SK-N-SH treated with all-trans-retinoic acid at 6 μM for 48 hours (cell line): ENCODE results near the gene RNASE1.
"Not testable (repeated sequence)": the region's sequence is repeated elsewhere in the genome, so short reads cannot be mapped to it uniquely, and the experiment has no call there.

Experiments
- ATAC-seq: fragments of 200-7000 bp; cut with Tn5 transposase; 3 replicates; pipeline ENCODE4 v1.9.1; 2020; ENCODE audit warnings: mild to moderate bottlenecking, moderate library complexity
- ARNTL ChIP-seq: fragments of 450-650 bp; formaldehyde crosslinking; IDR thresholded peaks from 2 replicates; pipeline ENCODE4 v1.5.0; 2020; ENCODE audit warnings: low read depth, mild to moderate bottlenecking, moderate library complexity, borderline replicate concordance
- CSRNP3 ChIP-seq: fragments of 250-450 bp; sonication (Bioruptor Pico); IDR thresholded peaks from 2 replicates; pipeline ENCODE4 v1.5.1; 2021; ENCODE audit warnings: mild to moderate bottlenecking, moderate library complexity
- ESRRG ChIP-seq: fragments of 250-450 bp; sonication (Bioruptor Pico); IDR thresholded peaks from 2 replicates; pipeline ENCODE4 v1.6.1; 2021; ENCODE audit warnings: mild to moderate bottlenecking
- ISL1 ChIP-seq: fragments of 250-450 bp; sonication (Bioruptor Pico); IDR thresholded peaks from 2 replicates; pipeline ENCODE4 v2.1.2; 2022; ENCODE audit warnings: mild to moderate bottlenecking, moderate library complexity
- OSR1 ChIP-seq: fragments of 250-450 bp; sonication (Bioruptor Pico); IDR thresholded peaks from 2 replicates; pipeline ENCODE4 v1.8.0; 2022; ENCODE audit warnings: moderate library complexity, mild to moderate bottlenecking, inconsistent platforms
- PPARA ChIP-seq: fragments of 250-450 bp; sonication (Bioruptor Pico); IDR thresholded peaks from 2 replicates; pipeline ENCODE4 v1.5.0; 2020; ENCODE audit warnings: mild to moderate bottlenecking, borderline replicate concordance
- SNAI2 ChIP-seq: fragments of 250-450 bp; sonication (Bioruptor Pico); IDR thresholded peaks from 2 replicates; pipeline ENCODE4 v1.5.0; 2020; ENCODE audit warnings: mild to moderate bottlenecking, moderate library complexity
- TOX ChIP-seq: fragments of 250-450 bp; sonication (Bioruptor Pico); IDR thresholded peaks from 2 replicates; pipeline ENCODE4 v1.8.0; 2021; ENCODE audit warnings: mild to moderate bottlenecking, moderate library complexity, borderline replicate concordance
- TSHZ2 ChIP-seq: fragments of 250-450 bp; sonication (Bioruptor Pico); IDR thresholded peaks from 2 replicates; pipeline ENCODE4 v1.5.0; 2020; ENCODE audit warnings: mild to moderate bottlenecking, moderate library complexity
- ZC3H10 ChIP-seq: fragments of 250-450 bp; sonication (Bioruptor Pico); IDR thresholded peaks from 2 replicates; pipeline ENCODE4 v1.5.1; 2021; ENCODE audit warnings: mild to moderate bottlenecking, moderate library complexity
- ZFP30 ChIP-seq: fragments of 450-650 bp; formaldehyde crosslinking; IDR thresholded peaks from 2 replicates; pipeline ENCODE4 v1.5.0; 2022; ENCODE audit warnings: mild to moderate bottlenecking, moderate library complexity
- ZNF70 ChIP-seq: fragments of 450-650 bp; formaldehyde crosslinking; IDR thresholded peaks from 2 replicates; pipeline ENCODE4 v1.5.0; 2020; ENCODE audit warnings: mild to moderate bottlenecking, moderate library complexity
- ZNF8 ChIP-seq: fragments of 450-650 bp; formaldehyde crosslinking; IDR thresholded peaks from 2 replicates; pipeline ENCODE4 v1.5.0; 2020; ENCODE audit warnings: mild to moderate bottlenecking, moderate library complexity
- TF ChIP-seq, protein P1 (sequence below): fragments of 250-450 bp; sonication (Bioruptor Pico); IDR thresholded peaks from 2 replicates; pipeline ENCODE4 v1.8.0; 2020; ENCODE audit warnings: mild to moderate bottlenecking, moderate library complexity, borderline replicate concordance
- TF ChIP-seq, protein P2 (sequence below): fragments of 250-450 bp; sonication (Bioruptor Pico); IDR thresholded peaks from 2 replicates; pipeline ENCODE4 v1.8.0; 2021; ENCODE audit warnings: low read depth, mild to moderate bottlenecking, moderate library complexity, borderline replicate concordance

The RNASE1 gene

DNA sequence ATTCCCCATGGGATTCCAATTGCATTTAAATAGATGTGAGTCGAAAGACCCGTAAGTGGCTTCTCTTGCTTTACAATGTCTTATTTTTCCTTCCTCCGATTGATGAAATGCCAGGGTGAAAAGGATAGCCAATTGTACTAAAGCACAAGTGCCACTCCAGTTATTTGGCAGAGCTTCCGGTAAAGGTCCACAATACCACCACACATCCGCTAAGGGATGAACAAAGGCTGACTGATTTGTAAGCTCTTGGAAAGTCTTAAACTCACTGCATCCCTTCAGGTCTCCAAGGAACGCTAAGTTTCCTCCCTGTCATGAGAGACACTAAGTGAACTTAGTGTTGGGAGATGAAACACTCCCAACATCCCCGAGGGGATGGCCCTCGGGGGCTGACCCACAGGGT is 21.2 kb upstream of the RNASE1 start (continued):
- TF ChIP-seq, protein P1, sequence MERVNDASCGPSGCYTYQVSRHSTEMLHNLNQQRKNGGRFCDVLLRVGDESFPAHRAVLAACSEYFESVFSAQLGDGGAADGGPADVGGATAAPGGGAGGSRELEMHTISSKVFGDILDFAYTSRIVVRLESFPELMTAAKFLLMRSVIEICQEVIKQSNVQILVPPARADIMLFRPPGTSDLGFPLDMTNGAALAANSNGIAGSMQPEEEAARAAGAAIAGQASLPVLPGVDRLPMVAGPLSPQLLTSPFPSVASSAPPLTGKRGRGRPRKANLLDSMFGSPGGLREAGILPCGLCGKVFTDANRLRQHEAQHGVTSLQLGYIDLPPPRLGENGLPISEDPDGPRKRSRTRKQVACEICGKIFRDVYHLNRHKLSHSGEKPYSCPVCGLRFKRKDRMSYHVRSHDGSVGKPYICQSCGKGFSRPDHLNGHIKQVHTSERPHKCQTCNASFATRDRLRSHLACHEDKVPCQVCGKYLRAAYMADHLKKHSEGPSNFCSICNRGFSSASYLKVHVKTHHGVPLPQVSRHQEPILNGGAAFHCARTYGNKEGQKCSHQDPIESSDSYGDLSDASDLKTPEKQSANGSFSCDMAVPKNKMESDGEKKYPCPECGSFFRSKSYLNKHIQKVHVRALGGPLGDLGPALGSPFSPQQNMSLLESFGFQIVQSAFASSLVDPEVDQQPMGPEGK = no peak
- TF ChIP-seq ZC3H10 (CRISPR knock-in tag) (no peak), PPARA (CRISPR knock-in tag) (no peak), ZNF8 (CRISPR knock-in tag) (no peak), CSRNP3 (no peak), SNAI2 (CRISPR knock-in tag) (no peak), ISL1 (CRISPR knock-in tag) (no peak)
- TF ChIP-seq, all 23 proteins: peak for 0

DNA sequence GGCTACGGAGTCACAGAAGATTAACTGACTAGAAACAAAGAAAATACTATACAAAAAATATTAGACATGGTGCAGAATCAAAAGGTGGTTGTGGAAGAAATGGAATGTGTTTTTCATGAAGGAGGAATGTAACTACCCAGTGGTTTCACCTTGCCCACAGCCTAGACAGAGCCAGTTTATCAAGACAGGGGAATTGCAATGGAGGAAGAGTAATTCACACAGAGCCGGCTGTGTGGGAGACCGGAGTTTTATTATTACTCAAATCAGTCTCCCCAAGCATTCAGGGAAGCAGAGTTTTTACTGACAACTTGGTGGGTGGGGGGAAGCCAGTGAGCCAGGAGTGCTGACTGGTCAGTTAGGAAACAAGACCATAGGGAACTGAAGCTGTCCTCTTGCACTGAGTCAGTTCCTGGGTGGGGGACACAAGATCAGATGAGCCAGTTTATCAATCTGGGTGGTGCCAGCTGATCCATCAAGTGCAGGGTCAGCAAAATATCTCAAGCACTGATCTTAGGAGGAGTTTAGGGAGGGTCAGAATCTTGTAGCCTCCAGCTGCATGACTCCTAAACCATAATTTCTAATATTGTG is 19.0 kb upstream of the RNASE1 start:
- ATAC-seq = not testable (repeated sequence)

DNA sequence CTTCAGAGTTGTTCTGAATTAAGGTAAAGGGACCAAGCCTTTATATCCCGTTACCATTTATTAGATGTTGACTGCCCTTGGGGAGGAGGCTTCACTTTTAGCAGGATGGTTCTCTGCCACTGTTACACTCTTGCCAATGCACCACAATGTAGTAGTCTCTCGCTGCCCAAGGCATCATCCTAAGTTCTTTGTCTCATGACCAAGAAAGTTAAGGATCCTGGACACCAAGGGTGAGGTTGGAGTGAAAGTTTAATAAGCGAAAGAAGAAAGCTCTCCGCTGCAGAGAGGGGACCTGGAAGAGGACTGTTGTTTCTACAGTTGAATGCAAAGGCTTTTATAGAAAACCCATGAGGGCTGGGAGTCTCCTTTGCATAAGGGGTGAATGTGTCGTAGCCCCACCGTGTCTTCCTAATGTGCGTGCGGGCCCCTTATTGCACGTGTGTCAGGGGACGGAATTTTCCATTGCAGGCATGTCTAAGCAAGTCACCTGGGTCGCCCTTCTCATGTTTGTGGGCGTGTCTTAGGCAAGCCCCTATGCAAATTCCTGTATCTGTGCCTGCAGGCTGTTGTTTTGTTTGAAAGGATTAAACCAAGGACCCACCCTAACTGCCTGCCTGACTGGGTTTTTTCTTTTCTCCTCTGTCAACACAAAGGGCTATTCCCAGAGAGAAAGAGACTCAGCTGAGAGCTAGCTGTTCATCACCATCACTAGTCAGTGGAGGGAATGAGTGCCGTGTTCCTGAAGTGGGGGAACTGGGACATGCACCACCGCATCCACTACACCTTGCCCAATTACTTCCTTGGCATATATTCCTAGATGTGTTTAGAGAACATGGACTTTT is 17.6 kb upstream of the RNASE1 start:
- ATAC-seq = no peak
- TF ChIP-seq ARNTL (no peak), OSR1 (CRISPR knock-in tag) (no peak), TSHZ2 (CRISPR knock-in tag) (no peak), ISL1 (CRISPR knock-in tag) (no peak), ZC3H10 (CRISPR knock-in tag) (no peak), TOX (no peak)
- TF ChIP-seq, protein P1 = no peak

DNA sequence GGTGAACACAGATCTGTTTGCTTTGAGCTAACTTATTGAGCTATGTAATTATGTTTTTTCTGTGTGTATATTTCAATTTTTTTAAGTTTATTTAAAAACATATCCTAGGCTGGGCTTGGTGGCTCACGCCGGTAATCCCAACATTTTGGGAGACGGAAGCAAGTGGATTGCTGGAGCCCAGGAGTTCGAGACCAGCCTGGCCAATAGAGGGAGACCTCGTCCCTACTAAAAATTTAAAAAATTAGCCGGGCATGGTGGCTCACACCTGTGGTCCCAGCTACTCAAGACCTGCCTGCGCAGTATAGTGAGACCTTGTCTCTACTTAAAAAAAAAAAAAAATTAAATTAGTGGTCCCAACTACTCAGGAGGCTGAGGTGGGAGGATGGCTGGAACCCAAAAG is 16.2 kb upstream of the RNASE1 start:
- TF ChIP-seq ZFP30 (no peak), PPARA (CRISPR knock-in tag) (no peak), SNAI2 (CRISPR knock-in tag) (no peak), ZNF70 (no peak), ESRRG (CRISPR knock-in tag) (no peak), OSR1 (CRISPR knock-in tag) (no peak), ZNF8 (CRISPR knock-in tag) (no peak), CSRNP3 (no peak)
- TF ChIP-seq, protein P2, sequence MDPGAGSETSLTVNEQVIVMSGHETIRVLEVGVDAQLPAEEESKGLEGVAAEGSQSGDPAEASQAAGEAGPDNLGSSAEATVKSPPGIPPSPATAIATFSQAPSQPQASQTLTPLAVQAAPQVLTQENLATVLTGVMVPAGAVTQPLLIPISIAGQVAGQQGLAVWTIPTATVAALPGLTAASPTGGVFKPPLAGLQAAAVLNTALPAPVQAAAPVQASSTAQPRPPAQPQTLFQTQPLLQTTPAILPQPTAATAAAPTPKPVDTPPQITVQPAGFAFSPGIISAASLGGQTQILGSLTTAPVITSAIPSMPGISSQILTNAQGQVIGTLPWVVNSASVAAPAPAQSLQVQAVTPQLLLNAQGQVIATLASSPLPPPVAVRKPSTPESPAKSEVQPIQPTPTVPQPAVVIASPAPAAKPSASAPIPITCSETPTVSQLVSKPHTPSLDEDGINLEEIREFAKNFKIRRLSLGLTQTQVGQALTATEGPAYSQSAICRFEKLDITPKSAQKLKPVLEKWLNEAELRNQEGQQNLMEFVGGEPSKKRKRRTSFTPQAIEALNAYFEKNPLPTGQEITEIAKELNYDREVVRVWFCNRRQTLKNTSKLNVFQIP (CRISPR knock-in tag) = no peak
- ATAC-seq = no peak

DNA sequence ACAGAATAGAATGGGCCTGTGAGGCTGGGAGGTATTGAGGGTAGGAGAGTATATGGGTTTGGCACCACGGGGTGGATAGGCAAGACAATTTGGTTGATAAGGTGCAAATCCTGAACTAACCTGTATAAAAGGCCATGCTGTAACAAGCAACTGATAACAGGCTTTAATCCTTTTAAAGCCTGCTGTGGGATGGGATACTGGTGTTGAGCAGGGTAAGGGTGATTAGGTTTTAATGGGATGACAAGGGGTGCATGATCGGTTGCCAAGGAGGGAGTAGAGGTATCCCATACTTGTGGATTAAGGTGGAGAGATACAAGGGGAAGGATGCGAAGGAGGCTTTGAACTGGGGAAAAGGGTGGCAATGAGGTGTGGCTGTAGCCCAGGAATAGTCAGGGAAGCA is 13.3 kb upstream of the RNASE1 start:
- not testable (repeated sequence) for ATAC-seq
